Fibroblast of villous mesenchyme (primary cell): Measurements from ENCODE around the gene BBC3. TPM values are rescaled to one million over a fixed set of nuclear protein-coding genes. Genes with fewer than 3 reads are reported as not detected.
A peak's percentile ranks its signal among the peaks of the same experiment; 100 is the strongest.

Experiments used
- DNase-seq: peaks from one replicate; pipeline ENCODE4 v3.0.0-alpha.2; 2010; ENCODE audit warnings: low read depth
- H3K4me3 ChIP-seq: 2 replicates; pipeline ENCODE4 v1.5.1; 2011; ENCODE audit warnings: low read depth, mild to moderate bottlenecking, low read length
- total RNA-seq: library from RNA; depleted of rRNA; stranded (reverse); fragments of >200 nt; gene quantifications from 2 replicates; pipeline ENCODE4 v1.2.3, GENCODE V29; 2012
- TF ChIP-seq, protein P1 (sequence below): IDR thresholded peaks from 2 replicates; pipeline ENCODE4 v1.5.1; 2012; ENCODE audit warnings: low read depth, mild to moderate bottlenecking, low read length; ENCODE audit not compliant: insufficient read depth

The BBC3 gene
- total RNA-seq, 1 donor = 6.0 TPM

DNA sequence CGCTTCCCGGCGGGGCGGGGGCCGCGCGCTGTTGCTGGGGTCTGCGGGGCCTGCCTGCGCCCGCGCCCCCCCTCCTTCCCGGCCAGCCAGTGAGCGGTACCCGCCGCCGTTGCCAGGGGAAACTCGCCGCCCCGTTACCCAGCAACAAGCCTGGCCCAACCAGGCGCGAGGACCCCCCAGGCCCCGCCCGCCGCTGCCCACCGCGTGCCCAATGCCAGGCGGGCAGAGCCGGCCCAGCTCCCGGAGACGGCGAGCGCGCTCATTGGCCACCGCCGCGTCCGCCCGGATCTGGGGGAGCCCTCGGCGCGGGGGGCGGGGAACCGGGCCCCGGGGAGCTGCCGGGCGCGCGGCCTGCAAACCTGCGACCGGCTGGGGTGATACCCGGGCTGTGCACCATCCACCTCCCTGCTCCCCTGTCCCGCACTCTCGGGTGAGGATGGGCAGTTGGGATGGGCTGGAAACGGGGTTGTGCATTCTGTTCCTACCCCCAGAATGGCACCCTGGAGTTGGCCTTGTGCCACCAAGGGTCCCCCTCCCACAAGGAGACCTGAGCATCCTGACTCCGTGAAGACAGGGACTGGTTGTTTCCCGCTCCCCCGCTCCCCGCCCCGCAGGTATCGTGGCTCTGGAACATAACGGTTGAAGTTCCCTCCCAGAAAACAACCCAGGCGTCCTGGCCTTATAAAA, 8.8 kb upstream of the BBC3 start:
- DNase-seq = peak; percentile 42
- H3K4me3 ChIP-seq = no peak overlapping the region
- TF ChIP-seq, protein P1, sequence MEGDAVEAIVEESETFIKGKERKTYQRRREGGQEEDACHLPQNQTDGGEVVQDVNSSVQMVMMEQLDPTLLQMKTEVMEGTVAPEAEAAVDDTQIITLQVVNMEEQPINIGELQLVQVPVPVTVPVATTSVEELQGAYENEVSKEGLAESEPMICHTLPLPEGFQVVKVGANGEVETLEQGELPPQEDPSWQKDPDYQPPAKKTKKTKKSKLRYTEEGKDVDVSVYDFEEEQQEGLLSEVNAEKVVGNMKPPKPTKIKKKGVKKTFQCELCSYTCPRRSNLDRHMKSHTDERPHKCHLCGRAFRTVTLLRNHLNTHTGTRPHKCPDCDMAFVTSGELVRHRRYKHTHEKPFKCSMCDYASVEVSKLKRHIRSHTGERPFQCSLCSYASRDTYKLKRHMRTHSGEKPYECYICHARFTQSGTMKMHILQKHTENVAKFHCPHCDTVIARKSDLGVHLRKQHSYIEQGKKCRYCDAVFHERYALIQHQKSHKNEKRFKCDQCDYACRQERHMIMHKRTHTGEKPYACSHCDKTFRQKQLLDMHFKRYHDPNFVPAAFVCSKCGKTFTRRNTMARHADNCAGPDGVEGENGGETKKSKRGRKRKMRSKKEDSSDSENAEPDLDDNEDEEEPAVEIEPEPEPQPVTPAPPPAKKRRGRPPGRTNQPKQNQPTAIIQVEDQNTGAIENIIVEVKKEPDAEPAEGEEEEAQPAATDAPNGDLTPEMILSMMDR = no peak

DNA sequence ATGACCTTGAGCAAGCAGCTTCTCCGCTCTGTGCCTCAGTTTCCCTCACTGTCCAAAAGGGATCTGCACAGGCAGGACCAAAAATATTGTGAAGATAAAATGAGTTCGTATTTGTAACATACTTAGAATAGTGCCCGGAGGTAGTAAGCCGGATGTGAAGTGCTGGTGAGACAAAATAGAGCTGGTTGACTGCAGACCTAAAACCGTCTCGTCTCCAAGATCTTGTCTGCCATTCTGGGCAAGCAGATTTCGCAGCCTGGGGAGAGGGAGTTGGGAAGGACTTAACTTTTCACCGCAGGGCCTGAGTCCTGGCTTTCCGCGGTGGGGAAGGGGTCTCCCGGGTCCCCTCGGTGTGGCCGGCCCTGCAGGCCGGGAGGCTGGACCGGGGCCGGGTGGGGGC, 8.2 kb upstream of the BBC3 start:
- H3K4me3 ChIP-seq = peak overlapping the region; percentile 45
- DNase-seq = no peak
- TF ChIP-seq, protein P1 = no peak

DNA sequence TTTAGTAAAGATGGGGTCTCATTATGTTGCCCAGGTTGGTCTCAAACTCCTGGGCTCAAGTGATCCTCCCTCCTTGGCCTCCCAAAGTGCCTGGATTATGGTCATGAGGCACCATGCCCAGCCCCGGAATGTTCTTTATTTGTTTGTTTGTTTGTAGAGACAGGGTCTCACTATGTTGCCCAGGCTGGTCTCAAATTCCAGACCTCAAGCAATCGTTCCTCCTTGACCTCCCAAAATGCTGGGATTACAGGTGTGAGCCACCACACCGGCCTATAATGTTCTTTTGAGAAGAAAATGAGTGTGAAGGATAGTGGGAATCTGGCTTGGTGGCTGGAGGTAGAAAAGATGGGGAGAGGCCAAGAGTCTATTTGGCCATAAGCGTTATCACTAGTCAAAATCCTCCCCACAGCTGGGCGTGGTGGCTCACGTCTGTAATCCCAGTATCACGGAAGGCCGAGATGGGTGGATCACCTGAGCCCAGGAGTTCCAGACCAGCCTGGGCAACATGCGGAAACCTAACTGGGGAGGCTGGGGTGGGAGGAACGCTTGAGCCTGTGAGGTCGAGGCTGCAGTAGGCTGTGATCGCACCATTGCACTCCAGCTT, 5.2 kb upstream of the BBC3 start:
- TF ChIP-seq, protein P1 = no peak
- H3K4me3 ChIP-seq = no peak overlapping the region
- no peak for DNase-seq

DNA sequence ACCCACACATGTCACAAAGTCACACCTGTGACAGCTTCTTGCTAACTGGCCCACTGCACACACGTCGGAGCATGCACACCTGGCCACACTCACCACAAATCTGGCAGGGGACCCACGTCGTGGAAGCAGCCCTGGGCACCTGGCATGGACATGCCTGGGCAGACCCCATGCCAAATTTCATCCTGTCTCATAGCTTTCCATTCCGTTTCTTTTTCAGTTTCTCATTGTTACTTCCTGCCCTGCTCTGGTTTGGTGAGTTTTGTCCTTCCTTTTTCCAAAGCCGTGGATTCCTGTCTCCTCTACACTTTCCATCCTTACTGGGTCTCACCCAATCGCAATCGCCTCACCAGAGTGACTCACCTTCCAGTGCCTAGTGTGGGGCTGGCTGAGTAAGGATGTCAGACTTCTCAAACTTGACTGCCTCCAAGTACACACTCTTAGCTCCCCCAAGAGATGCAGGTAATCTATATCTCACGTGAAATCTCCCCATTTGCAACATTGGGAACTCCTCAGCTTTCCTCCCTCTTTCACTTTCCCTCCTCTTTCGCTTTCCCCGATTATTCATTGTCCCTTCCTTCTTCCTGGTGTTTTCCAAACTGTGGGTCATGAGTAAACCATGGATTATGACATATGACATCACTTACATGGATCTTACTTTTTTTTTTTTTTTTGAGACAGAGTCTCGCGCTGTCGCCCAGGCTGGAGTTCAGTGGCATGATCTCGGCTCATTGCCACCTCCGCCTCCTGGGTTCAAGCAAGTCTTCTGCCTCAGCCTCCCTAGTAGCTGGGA, 1.6 kb upstream of the BBC3 start:
- DNase-seq = peak; percentile 76
- TF ChIP-seq, protein P1 = no peak
- peak overlapping the region; percentile 56 for H3K4me3 ChIP-seq

DNA sequence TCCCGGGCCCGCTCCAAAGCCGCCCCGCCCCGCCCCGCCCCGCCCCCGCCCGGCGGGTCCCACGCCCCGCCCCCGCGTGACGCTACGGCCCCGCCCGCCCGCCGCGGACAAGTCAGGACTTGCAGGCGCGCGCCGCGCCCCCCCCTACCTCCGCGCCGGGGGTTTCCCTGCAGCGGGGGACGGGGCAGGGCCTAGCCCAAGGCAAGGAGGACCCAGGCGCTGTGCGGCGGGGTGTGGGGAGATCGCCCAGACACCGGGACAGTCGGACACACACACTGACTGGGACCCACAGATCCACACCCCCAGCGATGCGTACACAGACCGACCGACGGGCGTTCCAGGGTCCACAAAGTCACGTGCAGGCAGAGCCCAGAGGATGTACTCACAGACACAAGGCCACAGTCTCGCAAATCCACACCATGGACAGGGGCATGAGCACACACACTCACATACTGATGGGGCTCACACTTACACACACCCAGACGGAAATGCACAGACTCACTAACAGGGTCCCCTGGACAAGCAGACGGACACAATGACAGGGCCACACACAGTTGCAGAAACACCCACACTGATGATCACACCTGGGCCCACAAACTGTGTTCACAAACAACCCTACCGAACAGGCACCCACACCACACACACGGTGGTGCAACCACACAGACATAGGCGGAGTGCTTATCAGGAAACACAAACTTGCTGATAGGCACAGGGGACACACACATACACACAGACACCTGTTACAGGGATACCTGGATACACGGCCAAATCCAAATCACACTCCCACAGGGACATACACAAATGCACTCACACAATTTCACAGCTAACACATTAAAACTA, 436 bp upstream of the BBC3 start:
- TF ChIP-seq, protein P1 = no peak
- peak overlapping the region; percentile 56 for H3K4me3 ChIP-seq
- DNase-seq = peak; percentile 92

DNA sequence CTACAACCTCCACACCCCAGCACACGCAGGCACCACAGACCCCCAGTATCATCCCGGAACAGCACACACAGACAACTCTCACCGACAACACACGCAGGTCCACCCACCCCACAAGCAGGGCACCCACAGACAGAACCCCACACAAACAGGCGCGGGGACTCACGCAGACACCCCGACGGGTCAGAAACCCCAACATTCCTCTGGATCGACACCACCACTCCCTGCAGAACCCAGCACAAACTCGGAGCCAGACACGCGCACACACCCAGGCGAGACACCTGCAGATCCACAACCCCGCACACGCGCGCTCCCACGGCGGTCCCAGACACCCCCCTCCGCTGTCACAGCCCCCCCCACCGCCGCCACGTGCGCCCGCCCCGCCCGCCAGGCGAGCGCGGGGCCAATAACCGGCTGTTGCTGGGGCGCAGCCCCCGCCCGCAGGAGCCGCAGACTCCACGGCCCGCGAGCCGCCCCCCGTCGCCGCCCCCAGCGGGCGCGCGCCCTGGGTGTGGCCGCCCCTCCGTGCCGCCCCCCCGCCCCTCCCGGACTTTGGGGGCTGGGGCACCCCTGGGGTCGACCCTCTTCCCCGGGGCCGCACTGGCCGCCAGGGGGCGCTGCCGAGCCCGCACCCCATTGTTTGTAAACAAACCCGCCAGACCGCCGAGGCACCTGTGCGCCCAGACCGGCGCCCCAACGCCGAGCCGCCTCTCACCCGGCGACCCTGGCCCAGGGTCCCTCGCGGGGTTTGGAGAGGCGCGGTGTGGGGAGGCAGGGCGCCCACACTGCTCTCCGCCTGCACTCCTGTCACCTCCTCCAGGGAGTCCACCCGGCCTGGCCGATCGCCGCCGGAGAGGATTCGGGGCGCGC, 712 bp downstream of the BBC3 start:
- peak; percentile 68 for DNase-seq
- TF ChIP-seq, protein P1 = peak; percentile 63
- H3K4me3 ChIP-seq = peak overlapping the region; percentile 98
